CD4-positive, alpha-beta T cell treated with Interleukin-17A for 1 hour (primary cell): Measurements from ENCODE around the gene KAZN.

ENCODE experiments used
- DNase-seq: peaks from one replicate; pipeline ENCODE4 v3.0.0-alpha.2; 2020

The KAZN gene

DNA sequence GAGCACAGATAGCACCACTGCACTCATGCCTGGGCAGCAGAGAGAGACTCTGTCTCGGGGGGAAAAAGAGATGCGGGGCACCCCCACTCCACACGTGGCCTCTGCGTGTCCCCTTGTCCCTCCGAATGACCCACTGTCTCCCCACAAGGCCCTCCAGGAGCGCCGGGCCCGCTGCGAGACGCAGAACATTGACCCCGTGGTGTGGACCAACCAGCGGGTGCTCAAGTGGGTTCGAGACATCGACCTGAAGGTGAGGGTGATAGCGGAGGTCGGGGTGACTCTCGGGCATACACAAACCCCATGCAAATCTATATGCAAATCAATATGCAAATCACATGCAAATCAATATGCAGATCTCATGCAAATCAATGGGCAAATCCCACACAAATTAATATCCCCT, 504.7 kb downstream of the KAZN start:
- DNase-seq, result no peak

GRCh38 chr1:15103906-15104305, 505.4 kb downstream of the KAZN start:
- no peak for DNase-seq

DNA sequence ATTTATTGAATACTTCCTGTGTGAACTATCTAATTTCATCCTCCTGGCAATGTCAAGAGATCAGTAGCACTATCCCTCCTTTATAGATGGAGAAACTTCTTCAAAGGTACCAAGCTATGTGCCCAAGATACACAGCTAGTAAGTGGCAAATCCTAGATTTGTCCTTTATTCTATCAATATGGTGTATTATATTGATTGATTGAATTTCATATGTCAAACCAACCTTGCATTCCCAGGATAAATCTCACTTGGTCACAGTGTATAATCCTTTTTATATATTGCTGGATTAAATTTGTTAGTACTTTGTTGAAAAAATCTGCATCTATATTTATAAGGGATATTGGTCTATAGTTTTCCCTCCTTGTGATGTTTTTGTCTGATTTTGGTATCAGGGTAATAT, 506.3 kb downstream of the KAZN start:
- no peak for DNase-seq

DNA sequence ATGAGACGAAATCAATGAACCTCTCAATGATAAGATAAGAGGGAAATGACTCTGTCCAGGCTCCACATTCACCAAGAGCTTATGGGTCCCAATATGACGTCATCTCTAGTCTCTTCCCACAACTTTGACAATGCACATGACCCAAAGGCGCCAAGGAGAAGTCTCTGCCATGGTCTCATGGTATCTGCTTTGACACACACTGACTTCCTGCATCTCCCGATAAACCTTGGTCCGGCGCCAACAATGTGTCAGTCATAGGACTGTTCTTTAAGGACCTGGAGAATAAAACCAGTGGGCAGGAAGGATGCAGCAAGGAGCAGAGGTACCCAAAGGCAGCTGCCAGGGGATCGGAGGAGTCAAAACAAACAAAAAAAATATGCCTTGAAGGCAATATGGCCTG, 508.1 kb downstream of the KAZN start:
- DNase-seq, result no peak

- no peak for DNase-seq
Observed at GRCh38 chr1:15107058-15107687, 508.7 kb downstream of the KAZN start.

GRCh38 chr1:15107911-15108310, 509.4 kb downstream of the KAZN start:
- DNase-seq, result no peak

GRCh38 chr1:15110128-15110866, 511.8 kb downstream of the KAZN start:
- DNase-seq, result no peak

GRCh38 chr1:15110867-15111230, 512.4 kb downstream of the KAZN start:
- no peak for DNase-seq

- DNase-seq, result no peak
Observed at GRCh38 chr1:15113146-15113545, 514.7 kb downstream of the KAZN start.

DNA sequence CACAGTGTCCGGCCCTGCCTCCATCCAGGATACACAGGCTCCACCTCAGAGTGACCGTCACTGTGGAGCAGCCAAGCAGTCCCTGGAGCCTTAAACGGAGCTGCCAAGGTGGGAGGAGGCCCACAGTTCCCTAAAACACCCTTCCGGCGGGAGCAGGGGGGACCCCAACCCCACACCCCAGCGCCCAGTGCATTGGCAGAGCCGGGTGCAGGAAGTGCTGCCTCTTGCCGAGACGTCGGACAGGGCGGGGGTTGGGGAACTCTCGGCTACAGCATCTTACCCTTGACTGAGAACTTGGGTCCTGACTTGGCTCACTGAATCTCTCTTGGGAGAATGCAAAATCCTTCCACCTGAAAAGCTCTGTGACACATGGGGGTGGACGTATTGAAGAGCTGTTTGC, 516.4 kb downstream of the KAZN start:
- no peak for DNase-seq

- DNase-seq, result no peak
Observed at GRCh38 chr1:15115542-15116330, 517.3 kb downstream of the KAZN start.

GRCh38 chr1:15116966-15117365, 518.5 kb downstream of the KAZN start:
- no peak for DNase-seq

DNA sequence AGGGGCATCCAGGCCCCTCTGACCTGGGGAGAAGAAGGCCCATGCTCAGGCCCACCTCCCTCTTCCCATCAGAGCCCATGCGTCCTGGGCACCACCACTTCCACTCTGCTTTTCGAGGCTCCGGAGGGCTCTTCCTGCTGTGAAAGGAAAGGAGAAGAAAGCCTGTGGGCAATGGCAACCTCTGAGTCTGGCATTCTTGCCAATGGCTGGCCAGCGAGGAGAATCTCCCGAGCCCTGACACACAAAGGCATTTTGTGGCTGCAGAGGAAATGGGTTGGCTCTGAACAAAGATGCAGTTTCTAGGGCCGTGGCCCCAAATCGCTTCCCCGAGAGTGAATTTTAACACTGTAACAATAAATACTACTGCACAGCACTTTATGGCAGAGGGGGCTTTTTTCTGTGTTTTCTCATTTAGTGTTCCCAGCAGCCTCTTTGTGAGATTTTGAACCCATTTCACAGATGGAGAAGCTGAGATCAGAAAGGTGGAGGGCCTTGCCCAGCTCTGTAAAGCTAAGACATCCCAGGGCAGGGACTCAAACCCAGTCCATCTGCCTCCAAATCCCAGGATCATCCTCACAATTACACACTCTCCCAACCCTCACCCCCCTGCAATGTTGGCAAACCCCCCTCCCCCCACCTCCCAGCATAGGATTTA, 519.3 kb downstream of the KAZN start:
- DNase-seq, result no peak

- no peak for DNase-seq
Observed at GRCh38 chr1:15118579-15118978, 520.1 kb downstream of the KAZN start.

GRCh38 chr1:15120251-15120945, 521.9 kb downstream of the KAZN start:
- DNase-seq, result no peak

DNA sequence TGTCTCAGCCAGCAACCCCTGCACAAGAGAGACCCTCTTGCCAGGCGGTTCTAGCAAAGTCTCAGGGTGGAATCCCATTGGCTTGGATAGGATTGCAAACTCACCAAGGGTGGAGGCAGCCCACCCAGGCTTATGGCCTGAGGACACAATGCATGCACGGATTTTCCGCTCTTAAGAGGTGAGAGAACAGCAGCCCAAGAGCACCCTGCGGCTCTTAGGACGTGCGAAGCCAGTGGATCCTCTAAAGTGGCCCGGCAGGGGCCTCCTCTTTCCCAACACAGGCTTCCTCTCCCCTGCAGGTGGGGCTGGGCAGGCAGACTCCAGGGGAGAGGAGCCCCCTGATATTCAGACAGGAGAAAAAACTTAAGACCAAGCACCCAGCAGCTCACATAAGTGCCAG, 523.8 kb downstream of the KAZN start:
- no peak for DNase-seq

- no peak for DNase-seq
Observed at GRCh38 chr1:15123270-15123669, 524.8 kb downstream of the KAZN start.

DNA sequence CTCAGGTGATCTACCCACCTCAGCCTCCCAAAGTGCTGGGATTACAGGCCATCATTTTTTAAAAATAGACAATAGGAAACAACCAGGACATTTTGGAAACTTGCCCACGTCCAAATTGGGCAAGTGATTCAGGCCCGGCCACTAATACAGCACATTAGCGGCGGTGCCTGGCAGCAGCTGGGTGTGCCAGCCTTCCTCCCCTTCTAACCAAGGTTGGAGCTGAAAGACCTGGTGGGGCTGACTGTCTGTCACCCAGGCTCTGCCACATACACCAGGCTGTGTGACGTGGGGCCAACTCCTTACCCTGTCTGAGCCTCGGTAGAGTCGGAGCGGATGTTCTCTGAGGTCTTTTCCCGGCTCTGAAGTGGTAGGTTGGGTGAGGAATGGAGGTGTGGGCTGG, 525.4 kb downstream of the KAZN start:
- DNase-seq, result no peak

DNA sequence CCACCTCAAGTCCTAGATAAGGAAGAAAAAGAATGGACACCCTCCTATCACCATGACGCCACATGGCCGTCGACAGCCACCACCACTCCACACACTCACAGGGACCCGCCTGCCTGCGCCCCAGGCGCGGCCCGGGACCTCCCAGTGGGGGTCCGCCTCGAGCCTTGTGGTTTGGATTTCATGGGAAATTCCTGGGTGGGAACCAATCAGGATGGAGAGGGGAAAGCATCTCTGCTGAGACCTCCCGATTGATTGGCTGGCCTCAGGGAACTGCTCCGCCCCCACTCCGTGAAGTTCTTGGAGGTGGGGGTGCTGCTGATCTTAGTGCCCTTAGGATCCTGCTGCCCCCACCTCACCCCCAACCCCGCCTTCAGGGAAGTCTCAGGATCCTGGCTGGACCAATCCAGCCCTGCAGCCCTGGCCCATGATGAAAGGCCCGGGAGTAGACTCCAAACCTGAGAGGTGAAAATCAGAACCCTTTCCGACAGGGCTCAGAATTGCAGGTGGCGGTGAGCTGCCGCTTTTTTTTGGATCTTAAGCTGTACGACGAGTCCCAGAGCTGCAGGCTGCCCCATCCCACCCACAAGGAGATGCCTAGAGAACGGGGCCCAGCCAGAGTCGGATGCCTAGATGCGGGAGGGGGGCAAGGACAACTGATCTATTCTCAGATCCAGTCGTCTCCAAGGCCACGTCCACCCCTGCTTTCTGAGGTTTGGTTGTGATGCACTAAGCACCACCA, 526.0 kb downstream of the KAZN start:
- DNase-seq, result no peak

GRCh38 chr1:15125101-15125745, 526.7 kb downstream of the KAZN start:
- no peak for DNase-seq

- DNase-seq, result no peak
Observed at GRCh38 chr1:15128077-15128476, 529.6 kb downstream of the KAZN start.
